ENCODE results near the gene HS3ST6. TPM values are rescaled to one million over a fixed set of nuclear protein-coding genes. Genes with fewer than 3 reads are reported as not detected.

The HS3ST6 gene
- total and polyA plus RNA-seq, 2 of the 13 experiments (the other 11 are each of a cell fraction or from before 2014, with no cell fraction given) = not detected

- 0 out of 2 replicates have a peak, but pooled peaks have one; percentile 10 for TF ChIP-seq ZNF512B (CRISPR knock-in tag; IDR thresholded peaks at IDR 0.05; ENCODE audit: borderline replicate concordance)
- no peak for TF ChIP-seq ZNF598 (CRISPR knock-in tag; IDR thresholded peaks at IDR 0.05; ENCODE audit: borderline replicate concordance)
- TF ChIP-seq, protein P1, sequence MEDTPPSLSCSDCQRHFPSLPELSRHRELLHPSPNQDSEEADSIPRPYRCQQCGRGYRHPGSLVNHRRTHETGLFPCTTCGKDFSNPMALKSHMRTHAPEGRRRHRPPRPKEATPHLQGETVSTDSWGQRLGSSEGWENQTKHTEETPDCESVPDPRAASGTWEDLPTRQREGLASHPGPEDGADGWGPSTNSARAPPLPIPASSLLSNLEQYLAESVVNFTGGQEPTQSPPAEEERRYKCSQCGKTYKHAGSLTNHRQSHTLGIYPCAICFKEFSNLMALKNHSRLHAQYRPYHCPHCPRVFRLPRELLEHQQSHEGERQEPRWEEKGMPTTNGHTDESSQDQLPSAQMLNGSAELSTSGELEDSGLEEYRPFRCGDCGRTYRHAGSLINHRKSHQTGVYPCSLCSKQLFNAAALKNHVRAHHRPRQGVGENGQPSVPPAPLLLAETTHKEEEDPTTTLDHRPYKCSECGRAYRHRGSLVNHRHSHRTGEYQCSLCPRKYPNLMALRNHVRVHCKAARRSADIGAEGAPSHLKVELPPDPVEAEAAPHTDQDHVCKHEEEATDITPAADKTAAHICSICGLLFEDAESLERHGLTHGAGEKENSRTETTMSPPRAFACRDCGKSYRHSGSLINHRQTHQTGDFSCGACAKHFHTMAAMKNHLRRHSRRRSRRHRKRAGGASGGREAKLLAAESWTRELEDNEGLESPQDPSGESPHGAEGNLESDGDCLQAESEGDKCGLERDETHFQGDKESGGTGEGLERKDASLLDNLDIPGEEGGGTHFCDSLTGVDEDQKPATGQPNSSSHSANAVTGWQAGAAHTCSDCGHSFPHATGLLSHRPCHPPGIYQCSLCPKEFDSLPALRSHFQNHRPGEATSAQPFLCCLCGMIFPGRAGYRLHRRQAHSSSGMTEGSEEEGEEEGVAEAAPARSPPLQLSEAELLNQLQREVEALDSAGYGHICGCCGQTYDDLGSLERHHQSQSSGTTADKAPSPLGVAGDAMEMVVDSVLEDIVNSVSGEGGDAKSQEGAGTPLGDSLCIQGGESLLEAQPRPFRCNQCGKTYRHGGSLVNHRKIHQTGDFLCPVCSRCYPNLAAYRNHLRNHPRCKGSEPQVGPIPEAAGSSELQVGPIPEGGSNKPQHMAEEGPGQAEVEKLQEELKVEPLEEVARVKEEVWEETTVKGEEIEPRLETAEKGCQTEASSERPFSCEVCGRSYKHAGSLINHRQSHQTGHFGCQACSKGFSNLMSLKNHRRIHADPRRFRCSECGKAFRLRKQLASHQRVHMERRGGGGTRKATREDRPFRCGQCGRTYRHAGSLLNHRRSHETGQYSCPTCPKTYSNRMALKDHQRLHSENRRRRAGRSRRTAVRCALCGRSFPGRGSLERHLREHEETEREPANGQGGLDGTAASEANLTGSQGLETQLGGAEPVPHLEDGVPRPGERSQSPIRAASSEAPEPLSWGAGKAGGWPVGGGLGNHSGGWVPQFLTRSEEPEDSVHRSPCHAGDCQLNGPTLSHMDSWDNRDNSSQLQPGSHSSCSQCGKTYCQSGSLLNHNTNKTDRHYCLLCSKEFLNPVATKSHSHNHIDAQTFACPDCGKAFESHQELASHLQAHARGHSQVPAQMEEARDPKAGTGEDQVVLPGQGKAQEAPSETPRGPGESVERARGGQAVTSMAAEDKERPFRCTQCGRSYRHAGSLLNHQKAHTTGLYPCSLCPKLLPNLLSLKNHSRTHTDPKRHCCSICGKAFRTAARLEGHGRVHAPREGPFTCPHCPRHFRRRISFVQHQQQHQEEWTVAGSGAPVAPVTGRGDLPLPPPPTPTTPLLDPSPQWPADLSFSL (CRISPR knock-in tag; IDR thresholded peaks at IDR 0.05) = no peak
- no peak for TF ChIP-seq BCL6 (CRISPR knock-in tag; IDR thresholded peaks at IDR 0.05)
- TF ChIP-seq NRL (CRISPR knock-in tag; IDR thresholded peaks at IDR 0.05; ENCODE audit: borderline replicate concordance) = no peak
These were observed 24.0 kb upstream of the HS3ST6 start (continued) for GRCh38 chr16:1942047-1942809.
